Measurements from ENCODE around the gene APOBEC3H. TPM values are rescaled to one million over a fixed set of nuclear protein-coding genes. Genes with fewer than 3 reads are reported as not detected.

APOBEC3H gene
- total RNA-seq, 1 experiment from 2014 or later = not detected

DNA sequence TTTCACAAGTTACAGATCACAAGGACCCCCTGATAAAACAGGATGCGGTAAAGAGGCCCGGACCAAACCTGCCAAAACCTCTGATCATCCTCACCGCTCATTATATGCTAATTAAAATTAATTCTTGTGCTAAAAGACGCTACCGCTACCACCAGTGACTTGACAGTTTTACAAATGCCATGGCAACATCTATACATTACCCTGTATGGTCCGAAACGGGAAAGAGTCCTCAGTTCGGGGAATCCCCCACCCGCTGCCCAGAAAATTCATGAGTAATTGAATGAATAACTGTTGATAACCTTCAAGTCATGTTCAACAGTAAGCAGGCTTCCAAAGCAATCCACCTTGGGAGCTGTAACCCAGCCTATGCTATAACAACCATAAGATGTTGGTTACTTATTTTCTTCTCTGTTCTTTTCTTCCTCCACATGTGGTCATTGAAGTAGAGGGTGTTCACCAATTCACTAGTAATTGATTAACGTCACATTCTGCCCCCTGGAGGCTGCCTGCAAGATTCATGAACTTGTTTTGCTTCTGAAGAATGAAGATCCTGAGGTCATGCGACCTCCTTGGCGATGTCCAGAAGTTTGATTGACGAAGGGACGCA lies 20.6 kb downstream of the APOBEC3H start:
- intact Hi-C loops (cut with micrococcal nuclease; ENCODE audit: unreplicated experiment) = loop anchor here (5.0 kb wide), 1 partner anchor 110 kb away; no protein-coding TSS in a partner anchor
- Histone ChIP-seq H3K9me3 (ENCODE audit: control insufficient read depth, insufficient read depth, low read depth, low read length) (no peaks in the 10 kb centered on the region), H3K27ac (ENCODE audit: low read length) (no peak overlapping the region), H3K4me3 (ENCODE audit: low read depth in 2 of 2, low read length in 2 of 2) (no peak overlapping the region), H3K36me3 (ENCODE audit: control insufficient read depth, insufficient read depth, low read length) (no peaks in the 10 kb centered on the region), H3K27me3 (ENCODE audit: control insufficient read depth, insufficient read depth, low read length) (no peaks in the 10 kb centered on the region), H3K4me1 (ENCODE audit: control insufficient read depth, insufficient read depth, low read length) (no peaks in the 10 kb centered on the region)
- peak; percentile 24 for DNase-seq (ENCODE audit: low read depth, low spot score)
- POLR2A ChIA-PET = no interaction called here
- no peak for ATAC-seq
- CTCF ChIA-PET = no interaction called here
- no TSS peak for BruUV-seq (replicated peaks)
- no peak for TF ChIP-seq TCF7L2 (IDR thresholded peaks at IDR 0.05; ENCODE audit: low read depth, low read length)
- TF ChIP-seq, protein P1, sequence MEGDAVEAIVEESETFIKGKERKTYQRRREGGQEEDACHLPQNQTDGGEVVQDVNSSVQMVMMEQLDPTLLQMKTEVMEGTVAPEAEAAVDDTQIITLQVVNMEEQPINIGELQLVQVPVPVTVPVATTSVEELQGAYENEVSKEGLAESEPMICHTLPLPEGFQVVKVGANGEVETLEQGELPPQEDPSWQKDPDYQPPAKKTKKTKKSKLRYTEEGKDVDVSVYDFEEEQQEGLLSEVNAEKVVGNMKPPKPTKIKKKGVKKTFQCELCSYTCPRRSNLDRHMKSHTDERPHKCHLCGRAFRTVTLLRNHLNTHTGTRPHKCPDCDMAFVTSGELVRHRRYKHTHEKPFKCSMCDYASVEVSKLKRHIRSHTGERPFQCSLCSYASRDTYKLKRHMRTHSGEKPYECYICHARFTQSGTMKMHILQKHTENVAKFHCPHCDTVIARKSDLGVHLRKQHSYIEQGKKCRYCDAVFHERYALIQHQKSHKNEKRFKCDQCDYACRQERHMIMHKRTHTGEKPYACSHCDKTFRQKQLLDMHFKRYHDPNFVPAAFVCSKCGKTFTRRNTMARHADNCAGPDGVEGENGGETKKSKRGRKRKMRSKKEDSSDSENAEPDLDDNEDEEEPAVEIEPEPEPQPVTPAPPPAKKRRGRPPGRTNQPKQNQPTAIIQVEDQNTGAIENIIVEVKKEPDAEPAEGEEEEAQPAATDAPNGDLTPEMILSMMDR (IDR thresholded peaks at IDR 0.05) = peak; percentile 63
- in situ Hi-C loops (cut with HindIII; ENCODE audit: low pct_unique_long_range_greater_than_20kb, low sequenced_read_pairs) = no loop called here

- in situ Hi-C loops (cut with HindIII; ENCODE audit: low pct_unique_long_range_greater_than_20kb, low sequenced_read_pairs) = no loop called here
- Histone ChIP-seq H3K4me3 (ENCODE audit: low read depth in 2 of 2, low read length in 2 of 2) (no peak overlapping the region), H3K9me3 (ENCODE audit: control insufficient read depth, insufficient read depth, low read depth, low read length) (no peaks in the 10 kb centered on the region), H3K36me3 (ENCODE audit: control insufficient read depth, insufficient read depth, low read length) (no peaks in the 10 kb centered on the region), H3K27me3 (ENCODE audit: control insufficient read depth, insufficient read depth, low read length) (no peaks in the 10 kb centered on the region), H3K4me1 (ENCODE audit: control insufficient read depth, insufficient read depth, low read length) (no peaks in the 10 kb centered on the region), H3K27ac (ENCODE audit: low read length) (no peak overlapping the region)
- DNase-seq (ENCODE audit: low read depth, low spot score) = no peak
- POLR2A ChIA-PET = no interaction called here
- TF ChIP-seq, protein P1 (IDR thresholded peaks at IDR 0.05) = no peak
- TF ChIP-seq, protein P2, sequence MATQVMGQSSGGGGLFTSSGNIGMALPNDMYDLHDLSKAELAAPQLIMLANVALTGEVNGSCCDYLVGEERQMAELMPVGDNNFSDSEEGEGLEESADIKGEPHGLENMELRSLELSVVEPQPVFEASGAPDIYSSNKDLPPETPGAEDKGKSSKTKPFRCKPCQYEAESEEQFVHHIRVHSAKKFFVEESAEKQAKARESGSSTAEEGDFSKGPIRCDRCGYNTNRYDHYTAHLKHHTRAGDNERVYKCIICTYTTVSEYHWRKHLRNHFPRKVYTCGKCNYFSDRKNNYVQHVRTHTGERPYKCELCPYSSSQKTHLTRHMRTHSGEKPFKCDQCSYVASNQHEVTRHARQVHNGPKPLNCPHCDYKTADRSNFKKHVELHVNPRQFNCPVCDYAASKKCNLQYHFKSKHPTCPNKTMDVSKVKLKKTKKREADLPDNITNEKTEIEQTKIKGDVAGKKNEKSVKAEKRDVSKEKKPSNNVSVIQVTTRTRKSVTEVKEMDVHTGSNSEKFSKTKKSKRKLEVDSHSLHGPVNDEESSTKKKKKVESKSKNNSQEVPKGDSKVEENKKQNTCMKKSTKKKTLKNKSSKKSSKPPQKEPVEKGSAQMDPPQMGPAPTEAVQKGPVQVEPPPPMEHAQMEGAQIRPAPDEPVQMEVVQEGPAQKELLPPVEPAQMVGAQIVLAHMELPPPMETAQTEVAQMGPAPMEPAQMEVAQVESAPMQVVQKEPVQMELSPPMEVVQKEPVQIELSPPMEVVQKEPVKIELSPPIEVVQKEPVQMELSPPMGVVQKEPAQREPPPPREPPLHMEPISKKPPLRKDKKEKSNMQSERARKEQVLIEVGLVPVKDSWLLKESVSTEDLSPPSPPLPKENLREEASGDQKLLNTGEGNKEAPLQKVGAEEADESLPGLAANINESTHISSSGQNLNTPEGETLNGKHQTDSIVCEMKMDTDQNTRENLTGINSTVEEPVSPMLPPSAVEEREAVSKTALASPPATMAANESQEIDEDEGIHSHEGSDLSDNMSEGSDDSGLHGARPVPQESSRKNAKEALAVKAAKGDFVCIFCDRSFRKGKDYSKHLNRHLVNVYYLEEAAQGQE (IDR thresholded peaks at IDR 0.05; ENCODE audit: insufficient read depth in 1 of 2, low read depth in 2 of 2, low read length in 1 of 2) = no peak
- TF ChIP-seq TCF7L2 (IDR thresholded peaks at IDR 0.05; ENCODE audit: low read depth, low read length) (no peak), POLR2AphosphoS5 (IDR thresholded peaks at IDR 0.05; ENCODE audit: low read depth, low read length) (no peak), SIN3A (IDR thresholded peaks at IDR 0.05; ENCODE audit: borderline replicate concordance, insufficient read depth, low read depth, low read length) (no peak)
- intact Hi-C loops (cut with micrococcal nuclease; ENCODE audit: unreplicated experiment) = loop anchor here (5.0 kb wide), 1 partner anchor 254 kb away; no protein-coding TSS in a partner anchor
- no TSS peak for BruUV-seq (replicated peaks)
- CTCF ChIA-PET = interaction anchor here (0.7 kb wide), 1 partner anchor 21 kb away, joined by 6 read pairs; no protein-coding TSS in a partner anchor
- ATAC-seq = no peak
These were observed 23.9 kb downstream of the APOBEC3H start for GRCh38 chr22:39120983-39121382.

Data from Panc1 (cell line).